GM12891 (cell line): Measurements from ENCODE around the gene ADGRV1.

Experiments used
- POLR2A ChIP-seq: IDR thresholded peaks from 2 replicates; pipeline ENCODE4 v1.6.1; 2011; ENCODE audit warnings: low read depth, low read length, control low read depth
- POU2F2 ChIP-seq: IDR thresholded peaks from 2 replicates; pipeline ENCODE4 v1.6.1; 2011; ENCODE audit warnings: low read depth, mild to moderate bottlenecking, control low read depth, low read length, moderate library complexity

- TF ChIP-seq POLR2A (no peak), POU2F2 (no peak)
These were observed 372.3 kb downstream of the ADGRV1 start for GRCh38 chr5:90930756-90931431.
